WI38 (cell line): Measurements from ENCODE around the gene PRPSAP1.

ENCODE experiments used
- H3K4me3 ChIP-seq: 2 replicates; pipeline ENCODE4 v1.5.1; 2011; ENCODE audit warnings: low read depth, mild to moderate bottlenecking, control low read depth, low read length
- CTCF ChIP-seq: IDR thresholded peaks from 2 replicates; pipeline ENCODE4 v1.5.1; 2012; ENCODE audit warnings: low read depth, mild to moderate bottlenecking, control low read depth, low read length

PRPSAP1 gene

GRCh38 chr17:76341301-76341700 lies 12.4 kb downstream of the PRPSAP1 start:
- no peak for TF ChIP-seq CTCF
- H3K4me3 ChIP-seq: no peak overlapping the region

GRCh38 chr17:76337413-76337777 lies 16.3 kb downstream of the PRPSAP1 start:
- H3K4me3 ChIP-seq: no peak overlapping the region

GRCh38 chr17:76336756-76337412 lies 16.8 kb downstream of the PRPSAP1 start:
- H3K4me3 ChIP-seq: no peak overlapping the region
- no peak for TF ChIP-seq CTCF

More at GRCh38 chr17:76337413-76337777, 16.3 kb downstream of the PRPSAP1 start:
- no peak for TF ChIP-seq CTCF

- no peak overlapping the region for H3K4me3 ChIP-seq
- TF ChIP-seq CTCF: no peak
Observed at GRCh38 chr17:76335716-76336381, 17.9 kb downstream of the PRPSAP1 start.

- H3K4me3 ChIP-seq: no peak overlapping the region
Observed at GRCh38 chr17:76333673-76334505, 19.8 kb downstream of the PRPSAP1 start.

GRCh38 chr17:76331083-76331482 lies 22.6 kb downstream of the PRPSAP1 start:
- no peak overlapping the region for H3K4me3 ChIP-seq
- TF ChIP-seq CTCF: no peak

More at GRCh38 chr17:76333673-76334505, 19.8 kb downstream of the PRPSAP1 start:
- no peak for TF ChIP-seq CTCF
